ENCODE data around the gene SNCA.

SNCA gene

DNA sequence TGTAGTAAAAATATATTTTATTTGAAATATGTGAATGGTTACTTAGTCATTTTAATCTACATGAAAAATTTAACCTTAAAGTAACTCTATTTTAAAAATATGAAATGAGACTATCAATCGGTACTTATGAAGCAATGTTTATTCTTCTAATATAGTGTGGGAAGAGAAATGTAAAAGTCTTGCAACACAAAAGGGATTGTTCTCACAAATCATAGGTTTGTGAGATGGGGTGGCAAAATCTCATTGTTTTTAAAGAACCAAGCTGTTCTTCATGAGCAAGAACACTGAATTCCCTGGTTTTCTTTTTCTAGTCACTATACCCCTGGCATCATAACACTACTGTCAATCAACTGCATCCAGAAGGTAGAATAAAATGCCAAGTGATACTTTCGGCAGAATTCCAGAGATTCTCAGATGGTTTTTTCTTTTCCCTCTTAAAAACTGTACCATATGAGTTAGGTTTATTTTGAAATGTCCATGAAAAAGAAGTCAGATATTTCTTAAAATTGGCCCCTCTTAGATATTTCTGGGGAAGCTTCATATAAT, 52.2 kb downstream of the SNCA start:
- Histone ChIP-seq H3K4me3 (ENCODE audit: low read depth, low read length) (no peak overlapping the region), H3K9ac (ENCODE audit: low read length) (no peak overlapping the region), H3K27ac (ENCODE audit: low read depth, low read length) (no peak overlapping the region), H3K4me1 (ENCODE audit: control insufficient read depth, insufficient read depth, low read length) (no peaks in the 10 kb centered on the region), H3K36me3 (ENCODE audit: control insufficient read depth, insufficient read depth, low read length) (no peaks in the 10 kb centered on the region), H3K27me3 (ENCODE audit: control insufficient read depth, insufficient read depth, low read length) (no peaks in the 10 kb centered on the region), H3K9me3 (ENCODE audit: control insufficient read depth, insufficient read depth, low read depth, low read length) (no peaks in the 10 kb centered on the region)

DNA sequence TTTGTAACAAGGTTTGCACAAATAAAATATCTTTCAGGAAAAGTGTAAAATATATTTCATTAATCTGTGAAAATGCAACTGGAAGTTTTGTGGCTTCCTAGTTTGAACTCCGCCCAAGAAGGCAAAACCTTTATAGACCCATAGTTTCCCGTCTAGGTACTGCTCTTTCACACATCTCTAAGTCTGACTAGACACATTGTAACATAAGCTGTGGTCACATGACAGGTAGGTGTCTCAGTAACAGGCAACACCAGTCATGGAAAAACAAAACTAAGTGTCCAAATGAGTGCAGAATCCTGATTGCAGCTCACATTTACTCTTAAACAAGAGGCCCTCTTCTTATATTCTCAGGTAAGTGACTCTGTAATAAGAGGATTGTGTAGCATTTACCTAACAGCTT, 55.6 kb downstream of the SNCA start:
- Histone ChIP-seq H3K4me1 (ENCODE audit: control insufficient read depth, insufficient read depth, low read length) (no peaks in the 10 kb centered on the region), H3K36me3 (ENCODE audit: control insufficient read depth, insufficient read depth, low read length) (no peaks in the 10 kb centered on the region), H3K27me3 (ENCODE audit: control insufficient read depth, insufficient read depth, low read length) (no peaks in the 10 kb centered on the region), H3K9me3 (ENCODE audit: control insufficient read depth, insufficient read depth, low read depth, low read length) (no peaks in the 10 kb centered on the region), H3K9ac (ENCODE audit: low read length) (no peak overlapping the region), H3K4me3 (ENCODE audit: low read depth, low read length) (no peak overlapping the region), H3K27ac (ENCODE audit: low read depth, low read length) (no peak overlapping the region)

DNA sequence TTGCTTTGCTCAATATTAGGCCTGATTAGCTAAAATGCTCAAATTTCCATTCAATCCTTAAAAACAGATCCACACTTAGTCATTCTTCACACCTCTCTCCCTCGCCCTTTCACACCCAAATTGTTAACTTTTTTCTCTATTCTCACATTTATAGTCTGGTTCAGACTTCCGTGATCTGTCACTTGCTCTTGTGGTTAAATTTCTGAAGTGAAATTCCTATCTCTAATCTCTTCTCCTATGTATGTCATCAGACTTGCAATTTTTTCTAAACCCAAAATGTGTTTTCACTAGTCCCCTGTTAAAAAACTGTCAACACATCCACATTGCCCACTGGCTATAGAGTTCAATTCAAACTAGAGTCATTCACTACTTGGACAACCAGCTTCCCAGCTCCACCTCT, 63.2 kb downstream of the SNCA start:
- H3K27ac ChIP-seq (ENCODE audit: low read depth, low read length) = no peak overlapping the region
- H3K9me3 ChIP-seq (ENCODE audit: control insufficient read depth, insufficient read depth, low read depth, low read length) = no peaks in the 10 kb centered on the region
- H3K4me3 ChIP-seq (ENCODE audit: low read depth, low read length) = no peak overlapping the region
- H3K36me3 ChIP-seq (ENCODE audit: control insufficient read depth, insufficient read depth, low read length) = no peaks in the 10 kb centered on the region
- no peaks in the 10 kb centered on the region for H3K27me3 ChIP-seq (ENCODE audit: control insufficient read depth, insufficient read depth, low read length)
- H3K4me1 ChIP-seq (ENCODE audit: control insufficient read depth, insufficient read depth, low read length) = no peaks in the 10 kb centered on the region
- H3K9ac ChIP-seq (ENCODE audit: low read length) = no peak overlapping the region

DNA sequence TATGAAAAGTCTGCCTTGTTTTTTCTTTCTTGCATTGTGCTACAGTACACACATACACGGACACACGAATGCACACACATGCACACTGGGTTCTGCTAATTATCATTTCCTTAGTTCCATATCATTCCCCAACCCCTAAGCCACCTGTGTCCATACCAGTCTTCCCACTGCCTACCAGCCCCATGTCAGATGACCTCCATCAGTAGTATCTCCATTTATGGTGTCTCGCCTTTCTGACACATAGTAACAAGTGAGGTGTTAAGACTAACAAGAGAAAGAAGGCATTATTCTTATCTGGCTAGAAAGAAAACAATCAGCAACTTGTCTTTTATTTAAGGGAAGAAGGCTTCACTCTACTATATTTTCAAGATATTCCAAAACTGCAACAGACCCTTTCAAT, 67.1 kb downstream of the SNCA start:
- Histone ChIP-seq H3K27ac (ENCODE audit: low read depth, low read length) (no peak overlapping the region), H3K9ac (ENCODE audit: low read length) (no peak overlapping the region), H3K27me3 (ENCODE audit: control insufficient read depth, insufficient read depth, low read length) (no peaks in the 10 kb centered on the region), H3K4me3 (ENCODE audit: low read depth, low read length) (no peak overlapping the region), H3K9me3 (ENCODE audit: control insufficient read depth, insufficient read depth, low read depth, low read length) (no peaks in the 10 kb centered on the region), H3K4me1 (ENCODE audit: control insufficient read depth, insufficient read depth, low read length) (no peaks in the 10 kb centered on the region), H3K36me3 (ENCODE audit: control insufficient read depth, insufficient read depth, low read length) (no peaks in the 10 kb centered on the region)

DNA sequence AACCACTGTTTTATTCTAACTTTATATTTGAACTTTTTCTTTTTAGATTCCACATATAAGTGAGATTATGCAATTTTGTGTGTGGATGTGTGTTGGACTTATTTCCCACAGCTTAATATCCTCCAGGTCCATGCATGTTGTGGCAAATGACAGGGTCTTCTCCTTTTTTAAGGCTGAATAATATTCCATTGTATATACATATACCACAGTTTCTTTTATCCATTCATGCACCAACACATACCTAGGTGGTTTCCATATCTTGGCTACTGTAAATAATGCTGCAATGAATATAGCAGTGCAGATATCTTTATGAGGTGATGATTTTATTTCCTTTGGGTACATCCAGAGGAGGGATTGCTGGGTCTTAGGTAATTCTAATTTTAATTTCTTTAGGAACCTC, 69.0 kb downstream of the SNCA start:
- H3K4me1 ChIP-seq (ENCODE audit: control insufficient read depth, insufficient read depth, low read length) = no peaks in the 10 kb centered on the region
- no peak overlapping the region for H3K4me3 ChIP-seq (ENCODE audit: low read depth, low read length)
- H3K9ac ChIP-seq (ENCODE audit: low read length) = no peak overlapping the region
- H3K27ac ChIP-seq (ENCODE audit: low read depth, low read length) = no peak overlapping the region
- H3K9me3 ChIP-seq (ENCODE audit: control insufficient read depth, insufficient read depth, low read depth, low read length) = no peaks in the 10 kb centered on the region
- no peaks in the 10 kb centered on the region for H3K27me3 ChIP-seq (ENCODE audit: control insufficient read depth, insufficient read depth, low read length)
- no peaks in the 10 kb centered on the region for H3K36me3 ChIP-seq (ENCODE audit: control insufficient read depth, insufficient read depth, low read length)

- Histone ChIP-seq H3K4me3 (ENCODE audit: low read depth, low read length) (no peak overlapping the region), H3K27ac (ENCODE audit: low read depth, low read length) (no peak overlapping the region), H3K9ac (ENCODE audit: low read length) (no peak overlapping the region), H3K36me3 (ENCODE audit: control insufficient read depth, insufficient read depth, low read length) (no peaks in the 10 kb centered on the region), H3K27me3 (ENCODE audit: control insufficient read depth, insufficient read depth, low read length) (no peaks in the 10 kb centered on the region), H3K4me1 (ENCODE audit: control insufficient read depth, insufficient read depth, low read length) (no peaks in the 10 kb centered on the region), H3K9me3 (ENCODE audit: control insufficient read depth, insufficient read depth, low read depth, low read length) (no peaks in the 10 kb centered on the region)
Measured at GRCh38 chr4:89765966-89766365, 71.0 kb downstream of the SNCA start.

GRCh38 chr4:89765528-89765927, 71.4 kb downstream of the SNCA start:
- Histone ChIP-seq H3K4me3 (ENCODE audit: low read depth, low read length) (no peak overlapping the region), H3K27ac (ENCODE audit: low read depth, low read length) (no peak overlapping the region), H3K27me3 (ENCODE audit: control insufficient read depth, insufficient read depth, low read length) (no peaks in the 10 kb centered on the region), H3K9ac (ENCODE audit: low read length) (no peak overlapping the region), H3K4me1 (ENCODE audit: control insufficient read depth, insufficient read depth, low read length) (no peaks in the 10 kb centered on the region), H3K9me3 (ENCODE audit: control insufficient read depth, insufficient read depth, low read depth, low read length) (no peaks in the 10 kb centered on the region), H3K36me3 (ENCODE audit: control insufficient read depth, insufficient read depth, low read length) (no peaks in the 10 kb centered on the region)

GRCh38 chr4:89762311-89762710, 74.7 kb downstream of the SNCA start:
- Histone ChIP-seq H3K9ac (ENCODE audit: low read length) (no peak overlapping the region), H3K27me3 (ENCODE audit: control insufficient read depth, insufficient read depth, low read length) (no peaks in the 10 kb centered on the region), H3K4me3 (ENCODE audit: low read depth, low read length) (no peak overlapping the region), H3K4me1 (ENCODE audit: control insufficient read depth, insufficient read depth, low read length) (no peaks in the 10 kb centered on the region), H3K36me3 (ENCODE audit: control insufficient read depth, insufficient read depth, low read length) (no peaks in the 10 kb centered on the region), H3K27ac (ENCODE audit: low read depth, low read length) (no peak overlapping the region), H3K9me3 (ENCODE audit: control insufficient read depth, insufficient read depth, low read depth, low read length) (no peaks in the 10 kb centered on the region)

- H3K4me1 ChIP-seq (ENCODE audit: control insufficient read depth, insufficient read depth, low read length) = no peaks in the 10 kb centered on the region
- H3K36me3 ChIP-seq (ENCODE audit: control insufficient read depth, insufficient read depth, low read length) = no peaks in the 10 kb centered on the region
- no peaks in the 10 kb centered on the region for H3K27me3 ChIP-seq (ENCODE audit: control insufficient read depth, insufficient read depth, low read length)
- no peak overlapping the region for H3K27ac ChIP-seq (ENCODE audit: low read depth, low read length)
- no peaks in the 10 kb centered on the region for H3K9me3 ChIP-seq (ENCODE audit: control insufficient read depth, insufficient read depth, low read depth, low read length)
- H3K4me3 ChIP-seq (ENCODE audit: low read depth, low read length) = no peak overlapping the region
- no peak overlapping the region for H3K9ac ChIP-seq (ENCODE audit: low read length)
Measured at GRCh38 chr4:89759426-89759825, 77.5 kb downstream of the SNCA start.

- H3K4me3 ChIP-seq (ENCODE audit: low read depth, low read length) = no peak overlapping the region
- H3K27ac ChIP-seq (ENCODE audit: low read depth, low read length) = no peak overlapping the region
- H3K9me3 ChIP-seq (ENCODE audit: control insufficient read depth, insufficient read depth, low read depth, low read length) = no peaks in the 10 kb centered on the region
- H3K9ac ChIP-seq (ENCODE audit: low read length) = no peak overlapping the region
- no peaks in the 10 kb centered on the region for H3K36me3 ChIP-seq (ENCODE audit: control insufficient read depth, insufficient read depth, low read length)
- no peaks in the 10 kb centered on the region for H3K27me3 ChIP-seq (ENCODE audit: control insufficient read depth, insufficient read depth, low read length)
- H3K4me1 ChIP-seq (ENCODE audit: control insufficient read depth, insufficient read depth, low read length) = peaks cover 13% of the 10 kb centered on the region; the same call in 1 of the 2 replicates
Measured at GRCh38 chr4:89757154-89757719, 79.7 kb downstream of the SNCA start.

GRCh38 chr4:89755220-89755619, 81.7 kb downstream of the SNCA start:
- Histone ChIP-seq H3K9ac (ENCODE audit: low read length) (no peak overlapping the region), H3K4me3 (ENCODE audit: low read depth, low read length) (no peak overlapping the region), H3K27ac (ENCODE audit: low read depth, low read length) (no peak overlapping the region), H3K27me3 (ENCODE audit: control insufficient read depth, insufficient read depth, low read length) (no peaks in the 10 kb centered on the region), H3K4me1 (ENCODE audit: control insufficient read depth, insufficient read depth, low read length) (peaks cover 13% of the 10 kb centered on the region; the same call in 1 of the 2 replicates), H3K9me3 (ENCODE audit: control insufficient read depth, insufficient read depth, low read depth, low read length) (no peaks in the 10 kb centered on the region), H3K36me3 (ENCODE audit: control insufficient read depth, insufficient read depth, low read length) (no peaks in the 10 kb centered on the region)
